Glomerular endothelial cell (primary cell): ENCODE data around the gene RLF. TPM values are rescaled to one million over a fixed set of nuclear protein-coding genes. Genes with fewer than 3 reads are reported as not detected.

ENCODE experiments used
- DNase-seq: peaks from one replicate; pipeline ENCODE4 v3.0.0-alpha.2; 2011; ENCODE audit warnings: low read depth, low spot score; ENCODE audit errors: extremely low read depth
- total RNA-seq: library from RNA; depleted of rRNA; stranded (reverse); fragments of >200 nt; gene quantifications from 2 replicates; pipeline ENCODE4 v1.2.3, GENCODE V29; 2015

Gene RLF
- total RNA-seq, 1 donor from 2014 or later: 11.4 TPM

DNA sequence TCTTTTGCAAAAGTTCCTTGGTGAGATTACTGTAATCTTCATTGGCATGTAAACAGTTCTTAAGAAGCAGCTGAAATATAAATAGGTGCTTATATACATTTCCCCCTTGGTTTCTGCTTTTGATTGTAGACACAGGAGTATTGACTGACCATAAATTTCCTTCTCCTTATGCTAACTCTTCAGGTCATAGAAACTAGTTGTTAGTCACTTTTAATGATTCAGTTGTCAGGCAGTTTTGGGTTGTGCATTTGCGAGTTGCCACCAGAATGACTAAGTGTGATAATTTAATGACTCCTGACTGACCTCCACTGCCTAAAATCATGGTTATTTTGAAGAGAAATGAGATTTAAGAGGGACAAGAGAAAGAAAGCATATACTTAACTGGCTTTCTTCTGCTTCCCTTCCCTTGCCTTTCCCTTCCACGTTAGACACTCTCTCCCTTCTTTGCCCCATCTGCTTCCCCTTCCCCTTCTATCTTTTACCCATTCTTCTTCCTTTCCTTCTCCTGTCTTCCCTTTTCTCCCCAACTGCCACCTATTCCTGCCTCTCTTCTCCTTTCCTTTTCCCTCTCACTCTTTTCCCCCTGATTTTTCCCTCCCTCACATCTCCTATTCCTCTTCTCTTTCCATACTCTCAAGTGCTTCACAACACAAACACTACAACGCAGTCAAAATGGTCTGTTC, 109.1 kb downstream of the RLF start:
- no peak for DNase-seq

DNA sequence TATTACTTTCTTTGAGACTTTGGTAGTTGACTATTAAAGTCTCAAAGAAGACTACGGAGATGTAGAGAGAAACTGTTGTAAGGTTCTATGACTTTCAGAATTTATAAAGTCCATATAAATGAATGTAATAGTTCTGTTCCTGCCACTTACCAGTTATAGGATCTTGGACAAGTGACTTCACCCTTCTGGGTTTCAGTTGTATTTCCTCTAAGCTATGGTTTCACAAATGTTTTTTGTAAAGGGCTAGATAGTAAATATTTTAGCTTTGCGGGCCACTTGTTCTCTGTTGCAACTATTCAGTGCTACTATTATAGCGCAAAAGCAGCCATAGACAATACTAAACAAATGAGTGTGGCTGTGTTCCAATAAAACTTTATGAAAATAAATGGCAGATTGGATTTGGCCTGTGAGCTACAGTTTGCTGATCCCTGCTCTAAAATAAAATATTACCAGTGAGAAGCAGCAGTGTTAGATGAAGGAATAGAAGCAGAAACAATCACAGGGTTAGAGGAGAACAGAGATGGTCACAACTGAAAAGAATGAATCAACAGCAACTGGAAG, 111.5 kb downstream of the RLF start:
- no peak for DNase-seq

DNA sequence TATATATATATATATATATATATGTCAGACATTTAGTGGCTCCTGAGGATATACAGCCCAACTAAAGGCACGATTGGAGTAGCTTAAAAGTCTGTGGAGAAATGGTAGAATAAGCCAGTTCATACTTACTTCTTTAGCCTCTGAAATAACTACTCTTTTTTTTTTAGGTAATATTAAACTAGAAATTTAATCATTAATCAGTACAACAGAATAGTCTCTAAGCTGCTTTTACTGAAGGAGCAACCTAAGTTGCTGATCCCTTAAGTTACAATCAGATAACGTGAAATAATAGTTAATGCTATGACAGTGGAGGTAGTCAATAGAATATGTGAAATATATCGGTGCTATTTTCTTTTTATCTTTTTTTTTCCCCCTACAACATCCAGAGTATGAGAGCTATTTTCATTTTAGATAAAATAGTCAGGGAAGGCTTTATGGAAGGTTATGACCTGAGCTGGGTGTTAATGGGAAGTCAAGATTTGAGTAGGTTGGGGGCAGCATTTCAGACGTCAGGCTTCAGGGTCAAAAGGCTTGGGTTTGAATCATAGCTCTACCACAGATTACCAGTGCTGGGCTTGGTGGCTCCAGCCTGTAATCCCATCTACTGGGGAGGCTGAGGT, 112.5 kb downstream of the RLF start:
- no peak for DNase-seq

DNA sequence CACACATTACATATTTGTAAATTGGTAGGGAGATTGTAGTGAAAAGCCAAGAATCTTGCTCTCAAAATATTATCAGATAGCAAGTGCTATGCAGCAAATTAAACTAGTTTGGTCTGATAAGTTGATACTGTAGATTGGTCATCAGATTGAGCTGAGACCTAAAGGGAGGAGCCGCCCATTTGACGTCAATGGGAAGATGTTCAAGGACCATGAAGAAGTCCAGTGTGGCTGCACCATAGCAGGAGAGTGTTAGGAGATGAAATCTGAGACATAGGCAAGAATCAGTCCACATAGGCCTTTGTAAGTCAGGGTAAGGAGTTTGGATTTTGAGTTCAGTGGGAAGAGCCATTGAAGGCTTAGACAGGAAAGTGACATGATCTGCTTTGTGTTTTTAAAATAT, 113.1 kb downstream of the RLF start:
- no peak for DNase-seq

DNA sequence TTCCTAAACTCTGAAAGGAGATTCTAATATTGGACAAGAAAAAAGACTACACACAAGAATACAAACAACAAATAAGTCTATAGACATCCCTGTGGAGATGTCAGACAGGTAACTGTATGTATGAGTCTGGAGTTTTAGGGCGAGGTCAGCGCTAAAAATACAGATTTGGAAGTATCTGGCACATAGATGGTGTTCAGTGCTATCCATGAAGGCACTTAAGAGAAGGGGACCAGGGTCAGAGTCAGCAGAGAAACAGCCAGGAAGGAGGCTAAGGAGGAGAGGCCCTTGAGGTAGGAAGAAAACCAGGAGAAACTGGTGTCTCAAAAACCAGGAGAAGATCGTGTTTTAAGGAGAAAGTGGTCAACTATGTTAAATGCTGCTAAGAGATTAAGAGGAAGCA, 114.9 kb downstream of the RLF start:
- DNase-seq: no peak

DNA sequence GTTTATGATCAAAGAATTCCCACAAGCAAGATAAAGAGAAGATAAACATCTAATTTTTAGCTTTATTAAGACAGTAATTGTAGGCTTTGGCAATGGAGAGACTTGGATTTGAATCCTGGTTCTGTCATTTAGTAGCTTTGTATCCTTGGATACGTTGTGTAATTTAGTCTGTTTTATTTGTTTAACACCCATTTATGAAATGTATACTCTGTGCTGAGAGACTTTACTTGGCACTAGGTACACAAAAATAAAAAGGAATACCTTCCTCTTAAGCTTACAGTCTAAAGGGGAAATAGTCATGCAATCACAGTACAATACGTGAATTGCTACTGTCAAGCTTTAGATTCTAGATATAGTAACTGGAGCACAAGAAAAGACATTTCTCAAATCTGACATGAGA, 120.7 kb downstream of the RLF start:
- DNase-seq: no peak

Other genes with a start within 250 kb of the RLF start
- gene MFSD2A, start 206.2 kb upstream of the RLF start, total RNA-seq: 4.4 and 6.9 TPM in 2 replicates
- gene CAP1, start 120.7 kb upstream of the RLF start, total RNA-seq: 393 and 479 TPM in 2 replicates
- gene PPT1, start 64.1 kb upstream of the RLF start, total RNA-seq: 70.6 and 70.7 TPM in 2 replicates
- not detected in 2 replicates for gene TMCO2, start 86.5 kb downstream of the RLF start, total RNA-seq
- gene ZMPSTE24, start 96.8 kb downstream of the RLF start, total RNA-seq: 45.0 and 45.6 TPM in 2 replicates
- gene COL9A2, start 155.9 kb downstream of the RLF start, total RNA-seq: 0.12 and 1.1 TPM in 2 replicates
- 9.5 and 13.6 TPM in 2 replicates for gene SMAP2, start 212.3 kb downstream of the RLF start, total RNA-seq